ENCODE measurements around the gene SLF1.

GRCh38 chr5:94623011-94623410, 4.5 kb downstream of the SLF1 start:
- TF ChIP-seq GABPA (IDR thresholded peaks at IDR 0.05; ENCODE audit: low read depth): no peak
- TF ChIP-seq CTCF (IDR thresholded peaks at IDR 0.05): no peak
- TF ChIP-seq POLR2AphosphoS5 (IDR thresholded peaks at IDR 0.05; ENCODE audit: low read depth, low read length): no peak
- TF ChIP-seq MAX (IDR thresholded peaks at IDR 0.05; ENCODE audit: low read depth): no peak
- no peak for TF ChIP-seq NRF1 (IDR thresholded peaks at IDR 0.05; ENCODE audit: low read depth, low read length)
- no peak for TF ChIP-seq USF2 (IDR thresholded peaks at IDR 0.05; ENCODE audit: borderline replicate concordance, low read depth, low read length)
- TF ChIP-seq RXRA (IDR thresholded peaks at IDR 0.05; ENCODE audit: borderline replicate concordance, low read depth): no peak
- TF ChIP-seq ELF1 (IDR thresholded peaks at IDR 0.05): no peak
- no peak for TF ChIP-seq IRF3 (IDR thresholded peaks at IDR 0.05; ENCODE audit: low read depth, low read length)

Measured in SK-N-SH (cell line).